ENCODE results near the gene PNO1.
"Not testable (repeated sequence)": the region's sequence is repeated elsewhere in the genome, so short reads cannot be mapped to it uniquely, and the experiment has no call there.

PNO1 gene

GRCh38 chr2:68157002-68157401 is 686 bp upstream of the PNO1 start:
- peak; percentile 63 for DNase-seq (ENCODE audit: low spot score)

GRCh38 chr2:68158134-68158447 is 403 bp downstream of the PNO1 start:
- DNase-seq (ENCODE audit: low spot score), result no peak

GRCh38 chr2:68163641-68164040 is 6.0 kb downstream of the PNO1 start:
- DNase-seq (ENCODE audit: low spot score), result no peak

- no peak for DNase-seq (ENCODE audit: low spot score)
Observed at GRCh38 chr2:68167186-68167585, 9.5 kb downstream of the PNO1 start.

GRCh38 chr2:68169308-68169707 is 11.6 kb downstream of the PNO1 start:
- no peak for DNase-seq (ENCODE audit: low spot score)

- no peak for DNase-seq (ENCODE audit: low spot score)
Observed at GRCh38 chr2:68171146-68171545, 13.5 kb downstream of the PNO1 start.

GRCh38 chr2:68171684-68172083 is 14.0 kb downstream of the PNO1 start:
- no peak for DNase-seq (ENCODE audit: low spot score)

- no peak for DNase-seq (ENCODE audit: low spot score)
Observed at GRCh38 chr2:68172521-68172920, 14.8 kb downstream of the PNO1 start.

GRCh38 chr2:68172990-68173700 is 15.5 kb downstream of the PNO1 start:
- DNase-seq (ENCODE audit: low spot score), result no peak

GRCh38 chr2:68175210-68175609 is 17.5 kb downstream of the PNO1 start:
- not testable (repeated sequence) for DNase-seq (ENCODE audit: low spot score)

- DNase-seq (ENCODE audit: low spot score), result no peak
Observed at GRCh38 chr2:68176657-68177056, 19.0 kb downstream of the PNO1 start.

GRCh38 chr2:68177541-68177940 is 19.9 kb downstream of the PNO1 start:
- no peak for DNase-seq (ENCODE audit: low spot score)

GRCh38 chr2:68178432-68178831 is 20.7 kb downstream of the PNO1 start:
- DNase-seq (ENCODE audit: low spot score), result no peak

GRCh38 chr2:68178954-68179627 is 21.4 kb downstream of the PNO1 start:
- no peak for DNase-seq (ENCODE audit: low spot score)

GRCh38 chr2:68182902-68183301 is 25.2 kb downstream of the PNO1 start:
- no peak for DNase-seq (ENCODE audit: low spot score)

GRCh38 chr2:68185541-68186164 is 28.0 kb downstream of the PNO1 start:
- peak; percentile 22 for DNase-seq (ENCODE audit: low spot score)

- no peak for DNase-seq (ENCODE audit: low spot score)
Observed at GRCh38 chr2:68187329-68187728, 29.6 kb downstream of the PNO1 start.

GRCh38 chr2:68188831-68189230 is 31.1 kb downstream of the PNO1 start:
- no peak for DNase-seq (ENCODE audit: low spot score)

- DNase-seq (ENCODE audit: low spot score), result no peak
Observed at GRCh38 chr2:68189991-68190784, 32.5 kb downstream of the PNO1 start.

GRCh38 chr2:68190991-68191731 is 33.5 kb downstream of the PNO1 start:
- peak; percentile 34 for DNase-seq (ENCODE audit: low spot score)

- DNase-seq (ENCODE audit: low spot score), result no peak
Observed at GRCh38 chr2:68193144-68193543, 35.5 kb downstream of the PNO1 start.

- DNase-seq (ENCODE audit: low spot score), result peak; percentile 48
Observed at GRCh38 chr2:68193787-68194372, 36.2 kb downstream of the PNO1 start.
